GM23338 (cell line): ENCODE results near the gene SERPING1. TPM values are rescaled to one million over a fixed set of nuclear protein-coding genes. Genes with fewer than 3 reads are reported as not detected.

Source experiments
- ATAC-seq: fragments of 200-7000 bp; cut with Tn5 transposase; 3 replicates; pipeline ENCODE4 v1.9.1; 2020
- DNase-seq: peaks from one replicate; pipeline ENCODE4 v3.0.0-alpha.2; 2015; ENCODE audit warnings: low spot score
- H2AFZ ChIP-seq: fragments of 200-600 bp; sonication (generic); 2 replicates; pipeline ENCODE4 v1.8.0; 2016; ENCODE audit warnings: antibody characterized with exemption, mild to moderate bottlenecking, moderate library complexity
- H3F3A ChIP-seq: fragments of 200-600 bp; sonication (generic); replicated peaks from 2 replicates; pipeline ENCODE4 v1.8.0; 2017; ENCODE audit warnings: antibody characterized with exemption, mixed run types, low read depth
- H3K27ac ChIP-seq: fragments of 200-600 bp; sonication (generic); 2 replicates; pipeline ENCODE4 v1.6.1; 2016; ENCODE audit warnings: low read depth
- H3K27me3 ChIP-seq: fragments of 200-600 bp; sonication (generic); 2 replicates; pipeline ENCODE4 v1.8.0; 2016; ENCODE audit warnings: mild to moderate bottlenecking, mixed run types, moderate library complexity; ENCODE audit not compliant: insufficient read depth
- H3K36me3 ChIP-seq: fragments of 200-600 bp; sonication (generic); 2 replicates; pipeline ENCODE4 v1.8.0; 2016; ENCODE audit warnings: mild to moderate bottlenecking; ENCODE audit not compliant: insufficient read depth
- H3K4me1 ChIP-seq: fragments of 200-600 bp; sonication (generic); 2 replicates; pipeline ENCODE4 v1.8.0; 2016; ENCODE audit warnings: mild to moderate bottlenecking, moderate library complexity; ENCODE audit not compliant: insufficient read depth
- H3K4me2 ChIP-seq: fragments of 200-600 bp; sonication (generic); 2 replicates; pipeline ENCODE4 v1.7.1; 2017; ENCODE audit warnings: mixed run types
- H3K4me3 ChIP-seq: fragments of 200-600 bp; sonication (generic); 2 replicates; pipeline ENCODE4 v1.6.1; 2016; ENCODE audit warnings: mixed run types
- H3K79me2 ChIP-seq: fragments of 200-600 bp; sonication (generic); replicated peaks from 2 replicates; pipeline ENCODE4 v1.8.0; 2017; ENCODE audit warnings: mild to moderate bottlenecking; ENCODE audit not compliant: insufficient read depth
- H3K9me2 ChIP-seq: fragments of 200-600 bp; sonication (generic); 2 replicates; pipeline ENCODE4 v1.8.0; 2017; ENCODE audit not compliant: insufficient read depth
- H4K20me1 ChIP-seq: fragments of 200-600 bp; sonication (generic); replicated peaks from 2 replicates; pipeline ENCODE4 v1.8.0; 2017; ENCODE audit warnings: mild to moderate bottlenecking; ENCODE audit not compliant: insufficient read depth
- H3K27ac Mint-ChIP-seq: 2 replicates; pipeline ENCODE4 v1.8.0; 2020; ENCODE audit warnings: inconsistent platforms, mild to moderate bottlenecking, moderate library complexity, mixed read lengths
- H3K27me3 Mint-ChIP-seq: 3 replicates; pipeline ENCODE4 v1.8.0; 2022; ENCODE audit warnings: low read depth, mild to moderate bottlenecking, moderate library complexity, mixed read lengths, inconsistent platforms; ENCODE audit not compliant: insufficient read depth, poor library complexity
- H3K36me3 Mint-ChIP-seq: 3 replicates; pipeline ENCODE4 v1.8.0; 2021; ENCODE audit warnings: low read depth, mild to moderate bottlenecking, inconsistent platforms, moderate library complexity, mixed read lengths
- H3K4me1 Mint-ChIP-seq: 3 replicates; pipeline ENCODE4 v1.8.0; 2020; ENCODE audit warnings: mild to moderate bottlenecking, inconsistent platforms, mixed read lengths
- H3K4me3 Mint-ChIP-seq: 3 replicates; pipeline ENCODE4 v1.8.0; 2021; ENCODE audit warnings: moderate library complexity, mild to moderate bottlenecking, inconsistent platforms, mixed read lengths
- H3K9me3 Mint-ChIP-seq: 3 replicates; pipeline ENCODE4 v1.8.0; 2020; ENCODE audit warnings: moderate library complexity, mild to moderate bottlenecking, inconsistent platforms, mixed read lengths
- CTCF ChIP-seq, 2 experiments: fragments of 200-600 bp in 1 of 2; sonication (generic) in 1 of 2; conservative IDR thresholded peaks; 2 replicates each; pipeline versions ENCODE4 v1.5.1 to v1.6.1; 2016 to 2017; ENCODE audit warnings: antibody characterized with exemption in 2 of 2, low read depth in 2 of 2, mild to moderate bottlenecking in 2 of 2, moderate library complexity in 1 of 2
- EZH2 ChIP-seq: fragments of 200-600 bp; sonication (generic); IDR thresholded peaks from one replicate; pipeline ENCODE4 v1.8.0; 2017; ENCODE audit warnings: antibody characterized with exemption, mild to moderate bottlenecking, low read depth; ENCODE audit not compliant: unreplicated experiment
- EZH2phosphoT487 ChIP-seq: fragments of 200-600 bp; sonication (generic); IDR thresholded peaks from one replicate; pipeline ENCODE4 v1.8.1; 2018; ENCODE audit warnings: antibody characterized with exemption; ENCODE audit not compliant: unreplicated experiment
- NANOG ChIP-seq: IDR thresholded peaks from 2 replicates; pipeline ENCODE4 v1.6.1; 2016; ENCODE audit warnings: antibody characterized with exemption, borderline replicate concordance
- POLR2AphosphoS5 ChIP-seq: IDR thresholded peaks from 2 replicates; pipeline ENCODE4 v1.6.1; 2016; ENCODE audit warnings: antibody characterized with exemption, low read depth
- STAT1 ChIP-seq: IDR thresholded peaks from one replicate; pipeline ENCODE4 v1.6.1; 2016; ENCODE audit warnings: antibody characterized with exemption; ENCODE audit not compliant: unreplicated experiment
- ZNF114 ChIP-seq: fragments of 250-450 bp; sonication (Bioruptor Pico); IDR thresholded peaks from 2 replicates; pipeline ENCODE4 v1.5.0; 2020; ENCODE audit warnings: mild to moderate bottlenecking, moderate library complexity
- ZNF331 ChIP-seq: fragments of 250-450 bp; sonication (Bioruptor Pico); IDR thresholded peaks from 2 replicates; pipeline ENCODE4 v1.5.0; 2020; ENCODE audit warnings: low read depth, mild to moderate bottlenecking, moderate library complexity
- polyA plus RNA-seq: library from polyadenylated mRNA; unstranded; fragments of >200 nt; fragmentation: Nextera tagmentation; extraction: Ambion mirVana; gene quantifications from 2 replicates; pipeline ENCODE4 v1.2.1, GENCODE V29; 2016
- total RNA-seq: library from RNA; depleted of rRNA; stranded (reverse); fragments of >200 nt; shearing (Covaris generic); gene quantifications from 2 replicates; pipeline ENCODE4 v1.2.3, GENCODE V29; 2014
- TF ChIP-seq, protein P1 (sequence below): IDR thresholded peaks from 2 replicates; pipeline ENCODE4 v1.6.1; 2016; ENCODE audit warnings: antibody characterized with exemption
- TF ChIP-seq, protein P2 (sequence below): fragments of 250-450 bp; sonication (Bioruptor Pico); IDR thresholded peaks from 2 replicates; pipeline ENCODE4 v1.5.0; 2020; ENCODE audit warnings: mild to moderate bottlenecking, moderate library complexity

The SERPING1 gene
- total and polyA plus RNA-seq, 2 experiments from 2014 or later: 42.3 to 54.7 TPM

- no peak for DNase-seq
- H3K9me2 ChIP-seq: peaks cover 36% of the 10 kb centered on the region
- H4K20me1 ChIP-seq: no peaks in the 10 kb centered on the region
- no peak overlapping the region for H3K4me3 ChIP-seq
- Mint-ChIP-seq H3K4me3 (no peak overlapping the region), H3K27me3 (peaks cover 4% of the 10 kb centered on the region), H3K4me1 (peaks cover 12% of the 10 kb centered on the region), H3K9me3 (no peaks in the 10 kb centered on the region), H3K27ac (no peak overlapping the region), H3K36me3 (no peaks in the 10 kb centered on the region; the same call in 2 of the 3 replicates)
- 0 out of 2 replicates have a peak, but pooled peaks cover 6% of the 10 kb centered on the region for H3K79me2 ChIP-seq
- H3K36me3 ChIP-seq: no peaks in the 10 kb centered on the region
- H3F3A ChIP-seq: peaks cover 6% of the 10 kb centered on the region
- no peak for ATAC-seq
- no peak overlapping the region for H2AFZ ChIP-seq
- no peaks in the 10 kb centered on the region for H3K27me3 ChIP-seq
- H3K4me1 ChIP-seq: peaks cover 12% of the 10 kb centered on the region
- H3K4me2 ChIP-seq: no peak overlapping the region
- TF ChIP-seq EZH2 (no peak), ZNF114 (no peak), NANOG (no peak), CTCF (conservative IDR thresholded peaks at IDR 0.05; ENCODE audit: low read depth in 2 of 2) (no peak), EZH2phosphoT487 (no peak), POLR2AphosphoS5 (no peak), STAT1 (no peak), ZNF331 (CRISPR knock-in tag) (no peak)
- TF ChIP-seq, protein P1, sequence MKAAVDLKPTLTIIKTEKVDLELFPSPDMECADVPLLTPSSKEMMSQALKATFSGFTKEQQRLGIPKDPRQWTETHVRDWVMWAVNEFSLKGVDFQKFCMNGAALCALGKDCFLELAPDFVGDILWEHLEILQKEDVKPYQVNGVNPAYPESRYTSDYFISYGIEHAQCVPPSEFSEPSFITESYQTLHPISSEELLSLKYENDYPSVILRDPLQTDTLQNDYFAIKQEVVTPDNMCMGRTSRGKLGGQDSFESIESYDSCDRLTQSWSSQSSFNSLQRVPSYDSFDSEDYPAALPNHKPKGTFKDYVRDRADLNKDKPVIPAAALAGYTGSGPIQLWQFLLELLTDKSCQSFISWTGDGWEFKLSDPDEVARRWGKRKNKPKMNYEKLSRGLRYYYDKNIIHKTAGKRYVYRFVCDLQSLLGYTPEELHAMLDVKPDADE: no peak
- TF ChIP-seq, protein P2, sequence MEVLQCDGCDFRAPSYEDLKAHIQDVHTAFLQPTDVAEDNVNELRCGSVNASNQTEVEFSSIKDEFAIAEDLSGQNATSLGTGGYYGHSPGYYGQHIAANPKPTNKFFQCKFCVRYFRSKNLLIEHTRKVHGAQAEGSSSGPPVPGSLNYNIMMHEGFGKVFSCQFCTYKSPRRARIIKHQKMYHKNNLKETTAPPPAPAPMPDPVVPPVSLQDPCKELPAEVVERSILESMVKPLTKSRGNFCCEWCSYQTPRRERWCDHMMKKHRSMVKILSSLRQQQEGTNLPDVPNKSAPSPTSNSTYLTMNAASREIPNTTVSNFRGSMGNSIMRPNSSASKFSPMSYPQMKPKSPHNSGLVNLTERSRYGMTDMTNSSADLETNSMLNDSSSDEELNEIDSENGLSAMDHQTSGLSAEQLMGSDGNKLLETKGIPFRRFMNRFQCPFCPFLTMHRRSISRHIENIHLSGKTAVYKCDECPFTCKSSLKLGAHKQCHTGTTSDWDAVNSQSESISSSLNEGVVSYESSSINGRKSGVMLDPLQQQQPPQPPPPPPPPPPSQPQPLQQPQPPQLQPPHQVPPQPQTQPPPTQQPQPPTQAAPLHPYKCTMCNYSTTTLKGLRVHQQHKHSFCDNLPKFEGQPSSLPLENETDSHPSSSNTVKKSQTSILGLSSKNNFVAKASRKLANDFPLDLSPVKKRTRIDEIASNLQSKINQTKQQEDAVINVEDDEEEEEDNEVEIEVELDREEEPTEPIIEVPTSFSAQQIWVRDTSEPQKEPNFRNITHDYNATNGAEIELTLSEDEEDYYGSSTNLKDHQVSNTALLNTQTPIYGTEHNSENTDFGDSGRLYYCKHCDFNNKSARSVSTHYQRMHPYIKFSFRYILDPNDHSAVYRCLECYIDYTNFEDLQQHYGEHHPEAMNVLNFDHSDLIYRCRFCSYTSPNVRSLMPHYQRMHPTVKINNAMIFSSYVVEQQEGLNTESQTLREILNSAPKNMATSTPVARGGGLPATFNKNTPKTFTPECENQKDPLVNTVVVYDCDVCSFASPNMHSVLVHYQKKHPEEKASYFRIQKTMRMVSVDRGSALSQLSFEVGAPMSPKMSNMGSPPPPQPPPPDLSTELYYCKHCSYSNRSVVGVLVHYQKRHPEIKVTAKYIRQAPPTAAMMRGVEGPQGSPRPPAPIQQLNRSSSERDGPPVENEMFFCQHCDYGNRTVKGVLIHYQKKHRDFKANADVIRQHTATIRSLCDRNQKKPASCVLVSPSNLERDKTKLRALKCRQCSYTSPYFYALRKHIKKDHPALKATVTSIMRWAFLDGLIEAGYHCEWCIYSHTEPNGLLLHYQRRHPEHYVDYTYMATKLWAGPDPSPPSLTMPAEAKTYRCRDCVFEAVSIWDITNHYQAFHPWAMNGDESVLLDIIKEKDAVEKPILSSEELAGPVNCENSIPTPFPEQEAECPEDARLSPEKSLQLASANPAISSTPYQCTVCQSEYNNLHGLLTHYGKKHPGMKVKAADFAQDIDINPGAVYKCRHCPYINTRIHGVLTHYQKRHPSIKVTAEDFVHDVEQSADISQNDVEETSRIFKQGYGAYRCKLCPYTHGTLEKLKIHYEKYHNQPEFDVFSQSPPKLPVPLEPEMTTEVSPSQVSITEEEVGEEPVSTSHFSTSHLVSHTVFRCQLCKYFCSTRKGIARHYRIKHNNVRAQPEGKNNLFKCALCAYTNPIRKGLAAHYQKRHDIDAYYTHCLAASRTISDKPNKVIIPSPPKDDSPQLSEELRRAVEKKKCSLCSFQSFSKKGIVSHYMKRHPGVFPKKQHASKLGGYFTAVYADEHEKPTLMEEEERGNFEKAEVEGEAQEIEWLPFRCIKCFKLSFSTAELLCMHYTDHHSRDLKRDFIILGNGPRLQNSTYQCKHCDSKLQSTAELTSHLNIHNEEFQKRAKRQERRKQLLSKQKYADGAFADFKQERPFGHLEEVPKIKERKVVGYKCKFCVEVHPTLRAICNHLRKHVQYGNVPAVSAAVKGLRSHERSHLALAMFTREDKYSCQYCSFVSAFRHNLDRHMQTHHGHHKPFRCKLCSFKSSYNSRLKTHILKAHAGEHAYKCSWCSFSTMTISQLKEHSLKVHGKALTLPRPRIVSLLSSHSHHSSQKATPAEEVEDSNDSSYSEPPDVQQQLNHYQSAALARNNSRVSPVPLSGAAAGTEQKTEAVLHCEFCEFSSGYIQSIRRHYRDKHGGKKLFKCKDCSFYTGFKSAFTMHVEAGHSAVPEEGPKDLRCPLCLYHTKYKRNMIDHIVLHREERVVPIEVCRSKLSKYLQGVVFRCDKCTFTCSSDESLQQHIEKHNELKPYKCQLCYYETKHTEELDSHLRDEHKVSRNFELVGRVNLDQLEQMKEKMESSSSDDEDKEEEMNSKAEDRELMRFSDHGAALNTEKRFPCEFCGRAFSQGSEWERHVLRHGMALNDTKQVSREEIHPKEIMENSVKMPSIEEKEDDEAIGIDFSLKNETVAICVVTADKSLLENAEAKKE (CRISPR knock-in tag): no peak
- no peak overlapping the region for H3K27ac ChIP-seq
These were observed 34.6 kb downstream of the SERPING1 start for GRCh38 chr11:57632116-57632515.
